ENCODE measurements around the gene CYB561. TPM values are rescaled to one million over a fixed set of nuclear protein-coding genes. Genes with fewer than 3 reads are reported as not detected.

The CYB561 gene
- total RNA-seq, 1 donor from 2014 or later: 4.2 TPM

DNA sequence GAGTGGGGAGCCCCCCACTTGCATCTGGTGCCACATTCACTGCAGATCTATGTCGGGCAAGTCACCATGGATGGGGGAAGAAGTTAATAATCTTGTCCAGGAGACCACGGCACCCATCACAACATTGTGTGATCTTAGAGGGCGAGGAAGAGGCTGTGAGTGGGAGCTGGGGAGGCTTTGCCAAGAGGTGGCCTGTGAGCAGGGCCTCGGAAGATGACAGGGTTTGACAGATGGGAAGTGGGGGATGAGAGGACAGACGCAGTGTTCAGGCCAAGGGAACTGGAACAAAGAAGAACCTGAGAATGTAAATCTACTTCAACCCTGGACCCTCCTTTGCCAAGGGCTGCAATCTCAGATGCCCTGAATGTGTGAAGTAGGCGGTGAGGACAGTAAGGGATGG, 43.2 kb upstream of the CYB561 start:
- no peak overlapping the region for H3K27ac ChIP-seq (ENCODE audit: low read depth, low read length)
- no peaks in the 10 kb centered on the region for H3K9me3 ChIP-seq (ENCODE audit: control insufficient read depth in 3 of 3, low read length in 3 of 3)
- peaks cover 0 to 11% (median 6%) of the 10 kb centered on the region in 3 donors for H3K27me3 ChIP-seq (ENCODE audit: control insufficient read depth in 3 of 3, insufficient read depth in 3 of 3, low read length in 3 of 3)
- no peaks in the 10 kb centered on the region for H3K4me1 ChIP-seq (ENCODE audit: control insufficient read depth in 3 of 3, insufficient read depth in 3 of 3, low read length in 3 of 3)
- no peak overlapping the region for H3K4me3 ChIP-seq (ENCODE audit: low read length in 3 of 3)
- H3K36me3 ChIP-seq (ENCODE audit: control insufficient read depth in 3 of 3, insufficient read depth in 3 of 3, low read length in 3 of 3): peaks cover 0 to 20% (median 7%) of the 10 kb centered on the region in 3 donors
- no peak overlapping the region for H3K9ac ChIP-seq (ENCODE audit: low read depth in 1 of 3, low read length in 3 of 3)

DNA sequence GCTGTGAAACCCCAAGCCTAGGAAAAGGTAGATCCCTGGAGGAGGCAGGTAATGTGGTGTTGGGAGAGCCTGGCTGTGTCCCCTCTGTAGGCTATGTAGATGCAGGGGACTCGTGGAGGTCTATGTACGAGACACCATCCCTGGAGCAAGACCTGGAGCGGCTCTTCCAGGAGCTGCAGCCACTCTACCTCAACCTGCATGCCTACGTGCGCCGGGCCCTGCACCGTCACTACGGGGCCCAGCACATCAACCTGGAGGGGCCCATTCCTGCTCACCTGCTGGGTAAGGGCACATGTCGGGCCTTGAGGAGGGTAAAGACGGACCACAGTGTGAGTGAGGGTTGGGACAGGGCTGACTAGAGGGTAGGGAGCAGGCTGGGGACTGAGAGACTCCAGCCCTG, 42.7 kb upstream of the CYB561 start:
- Histone ChIP-seq H3K4me3 (ENCODE audit: low read length in 3 of 3) (no peak overlapping the region), H3K27me3 (ENCODE audit: control insufficient read depth in 3 of 3, insufficient read depth in 3 of 3, low read length in 3 of 3) (peaks cover 0 to 11% (median 6%) of the 10 kb centered on the region in 3 donors), H3K36me3 (ENCODE audit: control insufficient read depth in 3 of 3, insufficient read depth in 3 of 3, low read length in 3 of 3) (peaks cover 0 to 17% (median 7%) of the 10 kb centered on the region in 3 donors), H3K4me1 (ENCODE audit: control insufficient read depth in 3 of 3, insufficient read depth in 3 of 3, low read length in 3 of 3) (no peaks in the 10 kb centered on the region), H3K9me3 (ENCODE audit: control insufficient read depth in 3 of 3, low read length in 3 of 3) (no peaks in the 10 kb centered on the region), H3K9ac (ENCODE audit: low read depth in 1 of 3, low read length in 3 of 3) (no peak overlapping the region), H3K27ac (ENCODE audit: low read depth, low read length) (no peak overlapping the region)

DNA sequence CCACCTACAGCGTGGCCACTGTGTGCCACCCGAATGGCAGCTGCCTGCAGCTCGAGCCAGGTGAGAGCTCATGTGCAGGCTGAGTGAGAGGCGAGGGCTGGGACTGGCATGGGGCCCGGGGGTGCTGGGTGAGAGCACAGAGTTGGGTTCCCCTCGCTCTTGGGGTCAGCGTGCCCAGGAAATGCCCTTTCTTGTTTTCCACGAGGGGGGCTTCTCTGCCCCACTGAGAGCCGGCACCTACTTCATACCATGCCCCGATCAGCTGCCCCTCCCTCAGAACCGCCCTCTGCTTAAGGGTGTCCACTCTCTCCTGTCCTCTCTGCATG, 40.9 kb upstream of the CYB561 start:
- Histone ChIP-seq H3K36me3 (ENCODE audit: control insufficient read depth in 3 of 3, insufficient read depth in 3 of 3, low read length in 3 of 3) (peaks cover 0 to 18% (median 7%) of the 10 kb centered on the region in 3 donors), H3K27ac (ENCODE audit: low read depth, low read length) (no peak overlapping the region), H3K4me1 (ENCODE audit: control insufficient read depth in 3 of 3, insufficient read depth in 3 of 3, low read length in 3 of 3) (peaks cover 0 to 2% (median 0%) of the 10 kb centered on the region in 3 donors), H3K9ac (ENCODE audit: low read depth in 1 of 3, low read length in 3 of 3) (no peak overlapping the region), H3K9me3 (ENCODE audit: control insufficient read depth in 3 of 3, low read length in 3 of 3) (no peaks in the 10 kb centered on the region), H3K27me3 (ENCODE audit: control insufficient read depth in 3 of 3, insufficient read depth in 3 of 3, low read length in 3 of 3) (peaks cover 0 to 11% (median 6%) of the 10 kb centered on the region in 3 donors), H3K4me3 (ENCODE audit: low read length in 3 of 3) (no peak overlapping the region)

DNA sequence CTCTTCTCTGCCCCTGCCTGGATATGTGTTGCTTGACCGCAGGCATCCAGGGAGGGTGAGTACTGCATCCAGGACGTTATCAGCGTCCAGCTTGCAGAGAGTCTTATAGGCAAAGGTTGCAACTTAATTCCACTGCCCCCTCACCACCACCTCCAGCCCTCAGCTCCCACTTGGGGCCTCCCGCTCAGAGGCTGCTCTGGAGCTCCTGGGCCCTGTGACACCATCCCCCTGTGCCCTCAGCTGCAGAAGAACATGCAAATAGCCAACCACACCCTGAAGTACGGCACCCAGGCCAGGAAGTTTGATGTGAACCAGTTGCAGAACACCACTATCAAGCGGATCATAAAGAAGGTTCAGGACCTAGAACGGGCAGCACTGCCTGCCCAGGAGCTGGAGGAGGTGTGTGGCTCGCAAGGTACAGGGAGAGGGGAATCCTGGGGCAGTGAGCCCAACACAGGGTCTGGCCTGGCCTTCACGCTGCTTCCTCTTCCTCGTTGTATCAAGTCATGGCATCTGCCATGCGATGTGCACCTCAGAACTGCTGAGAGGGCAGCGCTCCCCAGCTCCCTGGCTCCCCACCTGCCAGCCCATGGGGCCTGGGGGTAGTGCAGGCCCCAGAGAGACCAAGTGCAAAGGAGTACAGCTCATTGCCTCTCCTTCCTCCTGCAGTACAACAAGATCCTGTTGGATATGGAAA, 40.4 kb upstream of the CYB561 start:
- peaks cover 0 to 14% (median 7%) of the 10 kb centered on the region in 3 donors for H3K36me3 ChIP-seq (ENCODE audit: control insufficient read depth in 3 of 3, insufficient read depth in 3 of 3, low read length in 3 of 3)
- peaks cover 0 to 2% (median 0%) of the 10 kb centered on the region in 3 donors for H3K4me1 ChIP-seq (ENCODE audit: control insufficient read depth in 3 of 3, insufficient read depth in 3 of 3, low read length in 3 of 3)
- no peak overlapping the region for H3K27ac ChIP-seq (ENCODE audit: low read depth, low read length)
- no peak overlapping the region for H3K4me3 ChIP-seq (ENCODE audit: low read length in 3 of 3)
- no peak overlapping the region for H3K9ac ChIP-seq (ENCODE audit: low read depth in 1 of 3, low read length in 3 of 3)
- no peaks in the 10 kb centered on the region for H3K9me3 ChIP-seq (ENCODE audit: control insufficient read depth in 3 of 3, low read length in 3 of 3)
- peaks cover 0 to 9% (median 6%) of the 10 kb centered on the region in 3 donors for H3K27me3 ChIP-seq (ENCODE audit: control insufficient read depth in 3 of 3, insufficient read depth in 3 of 3, low read length in 3 of 3)

DNA sequence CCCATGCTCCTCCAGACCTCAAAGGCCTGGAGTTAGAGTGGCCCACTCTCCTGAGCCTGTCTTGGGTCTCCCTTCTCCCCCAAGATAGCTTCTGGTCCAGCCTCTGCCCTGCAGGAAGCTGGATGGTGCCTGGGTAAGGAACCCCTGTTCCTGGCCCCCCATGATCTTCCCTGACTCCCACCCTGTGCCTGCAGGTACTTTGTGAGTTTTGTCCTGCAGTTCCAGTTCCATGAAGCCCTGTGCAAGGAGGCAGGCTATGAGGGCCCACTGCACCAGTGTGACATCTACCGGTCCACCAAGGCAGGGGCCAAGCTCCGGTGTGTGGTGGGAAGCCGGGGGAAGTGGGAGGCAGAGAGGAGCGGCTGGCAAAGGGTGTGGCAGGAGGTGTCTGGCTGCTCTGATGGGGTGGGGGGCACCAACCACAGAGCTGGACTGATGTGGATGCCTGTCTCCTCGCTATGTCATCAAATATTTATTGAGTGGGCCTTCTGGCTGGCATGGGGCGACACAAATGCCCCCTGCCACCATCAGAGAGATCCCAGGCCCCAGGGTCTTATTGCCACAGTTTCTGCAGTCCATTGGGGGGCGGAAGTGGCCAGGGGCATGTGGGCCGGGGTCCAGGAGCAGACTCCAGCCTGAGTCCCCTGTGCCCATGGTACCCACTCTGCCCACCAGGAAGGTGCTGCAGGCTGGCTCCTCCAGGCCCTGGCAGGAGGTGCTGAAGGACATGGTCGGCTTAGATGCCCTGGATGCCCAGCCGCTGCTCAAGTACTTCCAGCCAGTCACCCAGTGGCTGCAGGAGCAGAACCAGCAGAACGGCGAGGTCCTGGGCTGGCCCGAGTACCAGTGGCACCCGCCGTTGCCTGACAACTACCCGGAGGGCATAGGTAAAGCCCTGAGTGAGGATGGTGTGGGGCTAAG, 37.8 kb upstream of the CYB561 start:
- H3K36me3 ChIP-seq (ENCODE audit: control insufficient read depth in 3 of 3, insufficient read depth in 3 of 3, low read length in 3 of 3): peaks cover 0 to 5% (median 4%) of the 10 kb centered on the region in 3 donors
- no peak overlapping the region for H3K4me3 ChIP-seq (ENCODE audit: low read length in 3 of 3)
- H3K27ac ChIP-seq (ENCODE audit: low read depth, low read length): no peak overlapping the region
- no peaks in the 10 kb centered on the region for H3K9me3 ChIP-seq (ENCODE audit: control insufficient read depth in 3 of 3, low read length in 3 of 3)
- no peak overlapping the region for H3K9ac ChIP-seq (ENCODE audit: low read depth in 1 of 3, low read length in 3 of 3)
- H3K27me3 ChIP-seq (ENCODE audit: control insufficient read depth in 3 of 3, insufficient read depth in 3 of 3, low read length in 3 of 3): peaks cover 7 to 10% (median 9%) of the 10 kb centered on the region in 3 donors
- peaks cover 3 to 8% (median 3%) of the 10 kb centered on the region in 3 donors for H3K4me1 ChIP-seq (ENCODE audit: control insufficient read depth in 3 of 3, insufficient read depth in 3 of 3, low read length in 3 of 3)

DNA sequence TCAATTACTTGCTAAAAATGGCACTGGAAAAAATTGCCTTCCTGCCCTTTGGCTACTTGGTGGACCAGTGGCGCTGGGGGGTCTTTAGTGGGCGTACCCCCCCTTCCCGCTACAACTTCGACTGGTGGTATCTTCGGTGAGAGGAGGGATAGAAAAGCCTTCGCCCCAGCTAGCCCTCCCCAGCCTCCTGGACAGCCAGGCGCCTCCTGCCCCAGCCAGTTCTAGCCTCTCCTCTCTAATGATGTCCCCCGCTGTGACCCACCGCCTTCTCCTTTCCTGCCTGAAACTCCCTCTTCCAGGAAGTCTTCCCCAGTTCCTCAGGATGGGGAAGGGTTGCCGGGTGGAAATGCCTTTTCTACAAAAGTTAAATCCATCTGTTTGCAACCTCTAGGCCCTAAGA, 36.9 kb upstream of the CYB561 start:
- H3K27ac ChIP-seq (ENCODE audit: low read depth, low read length): no peak overlapping the region
- no peak overlapping the region for H3K4me3 ChIP-seq (ENCODE audit: low read length in 3 of 3)
- no peaks in the 10 kb centered on the region for H3K9me3 ChIP-seq (ENCODE audit: control insufficient read depth in 3 of 3, low read length in 3 of 3)
- peaks cover 9 to 15% (median 10%) of the 10 kb centered on the region in 3 donors for H3K4me1 ChIP-seq (ENCODE audit: control insufficient read depth in 3 of 3, insufficient read depth in 3 of 3, low read length in 3 of 3)
- H3K27me3 ChIP-seq (ENCODE audit: control insufficient read depth in 3 of 3, insufficient read depth in 3 of 3, low read length in 3 of 3): peaks cover 13 to 19% (median 18%) of the 10 kb centered on the region in 3 donors
- peaks cover 0 to 4% (median 2%) of the 10 kb centered on the region in 3 donors for H3K36me3 ChIP-seq (ENCODE audit: control insufficient read depth in 3 of 3, insufficient read depth in 3 of 3, low read length in 3 of 3)
- no peak overlapping the region for H3K9ac ChIP-seq (ENCODE audit: low read depth in 1 of 3, low read length in 3 of 3)

DNA sequence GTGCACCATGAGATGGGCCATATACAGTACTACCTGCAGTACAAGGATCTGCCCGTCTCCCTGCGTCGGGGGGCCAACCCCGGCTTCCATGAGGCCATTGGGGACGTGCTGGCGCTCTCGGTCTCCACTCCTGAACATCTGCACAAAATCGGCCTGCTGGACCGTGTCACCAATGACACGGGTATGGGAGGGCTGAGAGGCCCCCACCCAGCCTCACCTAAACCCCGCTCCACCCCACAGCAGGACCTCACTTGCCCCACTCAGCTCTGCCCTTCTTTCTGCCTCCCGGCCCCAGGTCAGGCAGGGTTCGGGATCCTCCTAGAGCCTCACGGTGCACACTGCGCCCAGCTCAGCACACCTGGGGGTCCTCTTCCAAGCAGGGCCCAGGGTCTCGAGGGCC, 36.4 kb upstream of the CYB561 start:
- H3K4me1 ChIP-seq (ENCODE audit: control insufficient read depth in 3 of 3, insufficient read depth in 3 of 3, low read length in 3 of 3): peaks cover 12 to 20% (median 15%) of the 10 kb centered on the region in 3 donors
- peaks cover 19 to 24% (median 23%) of the 10 kb centered on the region in 3 donors for H3K27me3 ChIP-seq (ENCODE audit: control insufficient read depth in 3 of 3, insufficient read depth in 3 of 3, low read length in 3 of 3)
- no peak overlapping the region for H3K9ac ChIP-seq (ENCODE audit: low read depth in 1 of 3, low read length in 3 of 3)
- peaks cover 0 to 4% (median 2%) of the 10 kb centered on the region in 3 donors for H3K36me3 ChIP-seq (ENCODE audit: control insufficient read depth in 3 of 3, insufficient read depth in 3 of 3, low read length in 3 of 3)
- H3K4me3 ChIP-seq (ENCODE audit: low read length in 3 of 3): no peak overlapping the region
- H3K27ac ChIP-seq (ENCODE audit: low read depth, low read length): no peak overlapping the region
- no peaks in the 10 kb centered on the region for H3K9me3 ChIP-seq (ENCODE audit: control insufficient read depth in 3 of 3, low read length in 3 of 3)

DNA sequence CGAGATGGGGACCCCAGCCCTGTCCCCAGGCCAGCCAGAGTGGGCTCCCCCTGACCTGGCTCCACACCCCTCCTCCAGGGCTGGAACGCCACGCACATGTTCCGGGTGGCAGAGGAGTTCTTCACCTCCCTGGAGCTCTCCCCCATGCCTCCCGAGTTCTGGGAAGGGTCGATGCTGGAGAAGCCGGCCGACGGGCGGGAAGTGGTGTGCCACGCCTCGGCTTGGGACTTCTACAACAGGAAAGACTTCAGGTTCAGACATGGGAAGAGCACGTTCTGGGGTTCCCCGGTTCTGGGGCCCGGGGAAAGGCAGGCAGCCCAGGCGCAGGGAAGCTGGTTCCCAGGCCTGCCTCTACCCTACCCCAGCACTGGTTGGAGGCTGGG, 35.4 kb upstream of the CYB561 start:
- Histone ChIP-seq H3K9me3 (ENCODE audit: control insufficient read depth in 3 of 3, low read length in 3 of 3) (no peaks in the 10 kb centered on the region), H3K27ac (ENCODE audit: low read depth, low read length) (no peak overlapping the region), H3K4me1 (ENCODE audit: control insufficient read depth in 3 of 3, insufficient read depth in 3 of 3, low read length in 3 of 3) (peaks cover 14 to 21% (median 17%) of the 10 kb centered on the region in 3 donors), H3K27me3 (ENCODE audit: control insufficient read depth in 3 of 3, insufficient read depth in 3 of 3, low read length in 3 of 3) (peaks cover 20 to 26% (median 25%) of the 10 kb centered on the region in 3 donors), H3K4me3 (ENCODE audit: low read length in 3 of 3) (no peak overlapping the region), H3K9ac (ENCODE audit: low read depth in 1 of 3, low read length in 3 of 3) (no peak overlapping the region), H3K36me3 (ENCODE audit: control insufficient read depth in 3 of 3, insufficient read depth in 3 of 3, low read length in 3 of 3) (peaks cover 0 to 4% (median 2%) of the 10 kb centered on the region in 3 donors)

DNA sequence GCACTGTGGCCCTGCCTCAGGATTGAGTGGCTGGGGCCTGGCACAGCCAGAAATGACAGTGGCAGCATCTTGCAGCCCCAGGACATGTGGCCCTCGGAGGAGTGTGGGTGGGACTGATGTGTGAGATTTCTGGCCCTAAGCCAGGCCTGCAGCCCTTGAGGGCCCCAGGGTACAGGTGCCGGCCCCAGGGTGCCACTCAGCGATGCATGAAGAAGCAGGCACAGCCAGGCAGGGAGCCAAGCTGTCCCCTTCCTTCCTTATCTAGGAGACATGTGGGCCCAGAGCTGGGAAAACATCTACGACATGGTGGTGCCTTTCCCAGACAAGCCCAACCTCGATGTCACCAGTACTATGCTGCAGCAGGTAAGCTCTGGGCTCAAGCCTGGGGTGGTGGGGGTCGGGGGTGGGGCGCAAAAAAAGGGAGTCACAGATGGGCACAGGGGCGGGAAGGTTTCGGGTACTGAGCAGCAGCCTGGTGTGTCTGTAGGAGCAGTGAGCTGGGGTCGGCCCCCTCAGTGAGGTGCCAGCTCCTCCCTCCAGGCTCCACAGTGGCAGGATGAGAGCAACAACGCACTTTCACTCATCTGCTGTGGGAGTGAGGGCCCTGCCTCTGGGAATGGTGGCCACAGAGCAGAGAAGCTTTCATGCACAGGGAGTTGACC, 34.9 kb upstream of the CYB561 start:
- Histone ChIP-seq H3K36me3 (ENCODE audit: control insufficient read depth in 3 of 3, insufficient read depth in 3 of 3, low read length in 3 of 3) (peaks cover 0 to 4% (median 2%) of the 10 kb centered on the region in 3 donors), H3K27me3 (ENCODE audit: control insufficient read depth in 3 of 3, insufficient read depth in 3 of 3, low read length in 3 of 3) (peaks cover 20 to 27% (median 26%) of the 10 kb centered on the region in 3 donors)

More for the DNA sequence above, 34.9 kb upstream of the CYB561 start:
- H3K9ac ChIP-seq (ENCODE audit: low read depth in 1 of 3, low read length in 3 of 3): no peak overlapping the region
- H3K27ac ChIP-seq (ENCODE audit: low read depth, low read length): no peak overlapping the region
- no peak overlapping the region for H3K4me3 ChIP-seq (ENCODE audit: low read length in 3 of 3)
- peaks cover 14 to 22% (median 20%) of the 10 kb centered on the region in 3 donors for H3K4me1 ChIP-seq (ENCODE audit: control insufficient read depth in 3 of 3, insufficient read depth in 3 of 3, low read length in 3 of 3)
- no peaks in the 10 kb centered on the region for H3K9me3 ChIP-seq (ENCODE audit: control insufficient read depth in 3 of 3, low read length in 3 of 3)

Data from skeletal muscle tissue (tissue), 4 donors.